GM12873 (cell line): ENCODE measurements around the gene PNCK.

Source experiments
- TF ChIP-seq, protein P1 (sequence below): IDR thresholded peaks from 2 replicates; pipeline ENCODE4 v1.5.1; 2012; ENCODE audit warnings: low read depth, mild to moderate bottlenecking, moderate library complexity, low read length, control low read depth; ENCODE audit not compliant: insufficient read depth; ENCODE audit errors: missing control alignments

Gene PNCK

DNA sequence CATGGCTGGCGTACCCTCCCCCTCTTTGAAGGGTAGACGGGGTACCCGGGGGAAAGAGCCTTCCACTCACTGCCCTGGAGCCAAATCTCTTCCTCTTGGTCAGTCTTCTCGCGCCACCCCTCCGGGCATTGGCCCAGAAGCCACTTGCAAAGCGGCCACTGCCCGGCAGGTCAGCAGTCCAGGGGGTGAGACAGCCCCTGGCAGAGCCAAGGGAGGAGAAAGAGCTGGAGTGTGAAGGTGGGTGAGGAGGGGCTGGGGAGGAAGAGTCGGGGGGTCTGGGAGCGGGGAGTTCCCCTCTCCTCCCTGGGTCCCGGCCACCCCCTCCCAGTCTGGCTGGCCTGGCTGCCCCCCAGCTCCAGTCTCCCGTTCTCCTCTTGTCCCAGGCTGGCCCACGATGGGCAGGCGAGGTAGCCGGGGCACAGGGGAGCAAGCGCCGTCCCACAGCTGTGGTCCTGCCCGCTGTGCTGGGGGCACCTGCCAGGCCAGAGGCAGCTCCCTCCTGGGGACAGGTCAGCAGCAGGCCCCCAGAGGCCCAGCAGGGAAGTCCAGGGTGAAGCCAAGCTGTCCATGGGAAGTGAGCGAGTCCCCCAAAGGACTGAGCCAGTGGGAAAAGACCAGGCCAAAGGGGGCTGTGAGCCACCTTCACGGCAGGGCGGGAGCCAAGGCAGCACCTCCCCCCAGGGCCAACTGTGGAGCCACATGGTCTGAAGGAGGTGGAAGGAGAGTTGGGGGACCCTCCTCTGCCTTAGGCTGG lies 48.2 kb downstream of the PNCK start:
- TF ChIP-seq, protein P1, sequence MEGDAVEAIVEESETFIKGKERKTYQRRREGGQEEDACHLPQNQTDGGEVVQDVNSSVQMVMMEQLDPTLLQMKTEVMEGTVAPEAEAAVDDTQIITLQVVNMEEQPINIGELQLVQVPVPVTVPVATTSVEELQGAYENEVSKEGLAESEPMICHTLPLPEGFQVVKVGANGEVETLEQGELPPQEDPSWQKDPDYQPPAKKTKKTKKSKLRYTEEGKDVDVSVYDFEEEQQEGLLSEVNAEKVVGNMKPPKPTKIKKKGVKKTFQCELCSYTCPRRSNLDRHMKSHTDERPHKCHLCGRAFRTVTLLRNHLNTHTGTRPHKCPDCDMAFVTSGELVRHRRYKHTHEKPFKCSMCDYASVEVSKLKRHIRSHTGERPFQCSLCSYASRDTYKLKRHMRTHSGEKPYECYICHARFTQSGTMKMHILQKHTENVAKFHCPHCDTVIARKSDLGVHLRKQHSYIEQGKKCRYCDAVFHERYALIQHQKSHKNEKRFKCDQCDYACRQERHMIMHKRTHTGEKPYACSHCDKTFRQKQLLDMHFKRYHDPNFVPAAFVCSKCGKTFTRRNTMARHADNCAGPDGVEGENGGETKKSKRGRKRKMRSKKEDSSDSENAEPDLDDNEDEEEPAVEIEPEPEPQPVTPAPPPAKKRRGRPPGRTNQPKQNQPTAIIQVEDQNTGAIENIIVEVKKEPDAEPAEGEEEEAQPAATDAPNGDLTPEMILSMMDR, result no peak

DNA sequence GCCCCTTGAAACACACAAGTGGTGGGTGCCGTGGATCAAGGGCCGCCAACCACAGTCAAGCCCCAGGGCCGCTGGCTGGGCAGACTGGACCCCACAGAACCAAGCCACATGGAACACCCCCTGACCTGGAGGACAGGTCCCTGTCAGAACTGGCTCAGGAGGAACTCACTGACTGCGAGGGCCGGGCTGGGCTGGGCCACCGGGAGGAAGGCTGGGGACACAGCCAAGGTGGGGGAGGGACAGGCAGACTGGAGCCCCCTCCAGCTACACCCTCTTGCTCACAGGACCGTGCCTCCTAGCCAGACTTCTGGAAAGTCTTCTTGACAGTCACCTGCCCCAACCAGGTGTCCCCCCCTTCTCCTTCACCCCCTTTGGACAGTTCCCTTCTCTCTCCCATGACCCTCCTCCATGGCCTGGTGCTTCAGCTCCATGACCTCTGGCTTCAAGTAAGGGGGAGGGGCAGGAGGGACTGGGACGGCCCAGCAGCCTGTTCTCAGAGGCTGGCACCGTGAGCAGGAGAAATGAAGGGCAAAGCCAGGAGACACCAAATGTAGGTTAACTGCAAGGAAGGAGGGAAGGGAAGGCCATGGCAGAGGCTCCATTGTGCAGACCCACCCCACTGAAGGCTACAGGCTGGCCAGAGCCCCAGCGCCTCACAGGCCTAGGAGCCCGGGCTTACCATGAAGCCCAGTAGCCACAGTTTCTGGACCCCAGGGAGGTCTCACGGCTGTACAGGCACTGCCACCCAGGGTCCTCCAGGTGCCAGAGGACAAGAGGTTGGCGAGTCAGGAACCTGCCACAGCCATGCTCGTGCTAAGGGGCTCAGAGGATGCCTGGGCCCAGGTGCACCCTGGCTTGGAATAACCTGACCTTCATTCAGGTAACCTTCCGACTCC lies 49.2 kb downstream of the PNCK start:
- TF ChIP-seq, protein P1, result no peak

DNA sequence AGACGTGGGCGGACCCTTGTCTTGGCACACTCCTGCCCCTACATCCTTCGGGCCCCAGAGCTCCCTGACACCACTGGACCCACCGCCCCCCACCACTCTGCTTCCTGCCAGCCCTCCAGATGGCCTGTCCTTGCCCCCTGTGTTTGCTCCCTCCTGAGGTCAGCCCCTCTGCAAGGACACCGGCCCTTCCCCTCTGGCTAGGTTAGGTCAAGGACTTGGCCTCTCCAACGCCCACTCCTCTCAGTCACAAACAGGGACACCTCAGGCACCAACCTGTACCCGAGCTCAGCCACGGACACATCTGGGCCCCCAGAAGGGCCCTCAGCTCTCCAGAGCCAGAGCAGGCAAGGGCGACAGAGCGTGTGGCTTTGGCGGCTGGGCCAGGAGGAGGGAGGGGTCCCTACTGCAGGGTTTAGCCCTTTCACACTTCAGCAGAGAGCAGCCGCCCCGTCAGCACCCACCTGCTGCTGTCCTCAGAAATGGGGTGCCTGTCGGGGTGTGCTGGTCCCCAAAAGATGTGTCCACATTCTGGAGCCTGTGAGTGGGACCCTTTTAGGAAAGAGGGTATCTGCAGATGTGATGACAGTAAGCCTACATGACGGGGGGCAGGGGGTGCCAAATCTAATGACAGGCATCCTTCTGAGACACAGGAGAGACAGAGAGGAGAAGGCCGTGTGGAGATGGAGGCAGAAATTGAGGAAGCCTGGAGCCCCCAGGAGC lies 50.1 kb downstream of the PNCK start:
- TF ChIP-seq, protein P1, result no peak

DNA sequence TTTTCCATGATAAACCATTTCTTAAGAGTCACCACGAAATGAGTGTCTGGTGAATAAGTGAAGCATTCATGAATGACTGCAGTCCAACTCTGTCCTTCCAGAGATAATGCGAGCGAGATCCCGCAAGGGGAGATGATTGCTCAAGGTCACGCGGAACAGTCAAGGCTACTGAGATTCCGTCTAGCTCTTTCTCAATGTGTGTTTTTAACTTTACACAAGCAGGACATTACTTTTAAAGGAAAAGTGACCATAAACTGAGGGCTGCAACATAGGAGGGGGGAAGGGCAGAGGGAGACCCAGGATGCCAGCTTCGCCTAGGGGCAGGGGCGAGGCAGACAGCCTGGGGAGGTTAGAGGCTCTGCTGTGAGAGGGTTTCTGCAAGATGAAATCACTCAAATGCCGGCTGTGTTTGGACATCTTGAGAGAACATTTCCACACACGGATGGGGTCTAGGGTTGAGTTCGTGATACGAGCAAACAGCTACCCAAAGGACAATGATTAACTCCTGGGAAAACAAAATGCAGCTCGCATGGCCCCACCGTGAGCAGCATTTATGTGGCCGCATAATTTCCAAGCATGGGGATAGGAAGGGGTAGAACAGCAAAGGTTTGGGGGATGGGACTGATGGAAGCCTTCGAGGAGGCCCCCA lies 50.8 kb downstream of the PNCK start:
- TF ChIP-seq, protein P1, result no peak

DNA sequence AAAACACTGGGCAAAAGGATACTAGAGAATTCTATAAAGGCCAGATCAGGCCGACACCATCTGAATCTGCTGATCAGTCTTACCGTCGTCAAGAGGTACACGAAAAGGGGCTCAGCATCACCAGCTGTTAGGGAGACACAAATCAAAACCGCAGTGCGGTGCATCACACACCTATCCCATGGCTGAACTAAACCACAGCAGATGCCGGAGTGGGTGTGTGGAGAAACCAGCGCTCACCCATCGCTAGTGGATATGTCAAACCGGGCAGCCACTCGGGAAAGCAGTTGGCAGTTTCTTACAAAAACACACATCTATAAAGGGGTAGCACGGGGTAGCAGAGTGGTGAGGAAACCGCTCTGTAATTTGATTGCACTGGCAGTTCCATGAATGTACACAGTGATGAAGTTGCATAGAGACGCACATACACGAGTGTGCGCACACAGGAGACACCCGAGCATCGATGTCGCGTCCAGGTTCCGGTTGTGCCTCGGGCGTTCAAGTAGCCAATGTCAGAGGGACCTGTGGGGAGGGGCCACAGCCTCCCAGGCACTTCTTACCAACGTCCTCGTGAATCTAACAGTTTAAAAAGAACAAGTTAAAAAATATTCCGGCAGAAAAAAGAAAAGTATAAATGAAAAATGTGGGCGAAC lies 51.5 kb downstream of the PNCK start:
- TF ChIP-seq, protein P1, result no peak

DNA sequence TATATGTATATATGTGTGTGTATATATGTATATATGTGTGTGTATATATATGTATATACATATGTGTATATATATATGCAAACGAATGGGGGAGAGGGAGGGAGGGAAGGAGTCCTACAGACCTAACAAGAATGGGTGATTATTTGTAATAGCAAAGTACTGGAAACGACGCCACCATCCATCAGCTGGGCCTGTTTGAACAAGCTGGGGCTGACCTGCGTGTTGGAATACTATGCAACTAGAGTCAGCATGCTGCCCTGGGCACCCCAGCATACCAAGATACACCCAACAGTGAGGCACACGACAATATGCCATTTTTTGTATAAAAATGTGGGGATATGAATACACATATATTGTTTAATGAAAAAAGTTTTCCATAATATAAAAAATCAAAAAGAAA lies 53.0 kb downstream of the PNCK start:
- TF ChIP-seq, protein P1, result no peak
